Adrenal gland (tissue), 5 donors: ENCODE data around the gene ADAMTS6.

Experiments
- POLR2A ChIP-seq, 2 donors: fragments of 450-650 bp; IDR thresholded peaks; one replicate each; pipeline ENCODE4 v1.6.1; 2017; ENCODE audit warnings: antibody characterized with exemption in 2 of 2, mild to moderate bottlenecking in 2 of 2, moderate library complexity in 1 of 2
- TF ChIP-seq, protein P1 (sequence below), 6 experiments: fragments of 450-650 bp in 4 of 6; fragments of 200-600 bp in 2 of 6; sonication (generic) in 1 of 6; IDR thresholded peaks; 1 replicate in 5 of 6; 2 replicates in 1 of 6; pipeline versions ENCODE4 v1.5.1 to v1.8.0; 2016 to 2021; ENCODE audit warnings: antibody characterized with exemption in 6 of 6, mild to moderate bottlenecking in 2 of 6, moderate library complexity in 1 of 6
- donor health status: DM: no; HTN: no; CAD: no.

GRCh38 chr5:65244031-65244430 is 237.7 kb downstream of the ADAMTS6 start:
- TF ChIP-seq, protein P1, sequence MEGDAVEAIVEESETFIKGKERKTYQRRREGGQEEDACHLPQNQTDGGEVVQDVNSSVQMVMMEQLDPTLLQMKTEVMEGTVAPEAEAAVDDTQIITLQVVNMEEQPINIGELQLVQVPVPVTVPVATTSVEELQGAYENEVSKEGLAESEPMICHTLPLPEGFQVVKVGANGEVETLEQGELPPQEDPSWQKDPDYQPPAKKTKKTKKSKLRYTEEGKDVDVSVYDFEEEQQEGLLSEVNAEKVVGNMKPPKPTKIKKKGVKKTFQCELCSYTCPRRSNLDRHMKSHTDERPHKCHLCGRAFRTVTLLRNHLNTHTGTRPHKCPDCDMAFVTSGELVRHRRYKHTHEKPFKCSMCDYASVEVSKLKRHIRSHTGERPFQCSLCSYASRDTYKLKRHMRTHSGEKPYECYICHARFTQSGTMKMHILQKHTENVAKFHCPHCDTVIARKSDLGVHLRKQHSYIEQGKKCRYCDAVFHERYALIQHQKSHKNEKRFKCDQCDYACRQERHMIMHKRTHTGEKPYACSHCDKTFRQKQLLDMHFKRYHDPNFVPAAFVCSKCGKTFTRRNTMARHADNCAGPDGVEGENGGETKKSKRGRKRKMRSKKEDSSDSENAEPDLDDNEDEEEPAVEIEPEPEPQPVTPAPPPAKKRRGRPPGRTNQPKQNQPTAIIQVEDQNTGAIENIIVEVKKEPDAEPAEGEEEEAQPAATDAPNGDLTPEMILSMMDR (IDR thresholded peaks at IDR 0.05), result no peak
- TF ChIP-seq POLR2A (IDR thresholded peaks at IDR 0.05), result no peak
